Trophoblast cell (in vitro differentiated cells and primary cell): Measurements from ENCODE around the gene ANKMY1.

Experiments
- DNase-seq, 2 donors: peaks; one replicate each; pipeline ENCODE4 v3.0.0-alpha.2; 2016
- H2AFZ ChIP-seq: 2 replicates; pipeline ENCODE4 v1.6.1; 2013; ENCODE audit warnings: low read length, moderate library complexity, mild to moderate bottlenecking; ENCODE audit not compliant: insufficient read depth, poor library complexity
- H2AK5ac ChIP-seq: 2 replicates; pipeline ENCODE4 v1.6.1; 2013; ENCODE audit warnings: mild to moderate bottlenecking, low read length
- H2BK120ac ChIP-seq: 2 replicates; pipeline ENCODE4 v1.6.1; 2013; ENCODE audit warnings: low read length, mild to moderate bottlenecking, moderate library complexity; ENCODE audit not compliant: insufficient read depth, poor library complexity
- H2BK12ac ChIP-seq: 2 replicates; pipeline ENCODE4 v1.6.1; 2013; ENCODE audit warnings: mild to moderate bottlenecking, low read length, moderate library complexity
- H2BK5ac ChIP-seq: 2 replicates; pipeline ENCODE4 v1.6.1; 2013; ENCODE audit warnings: low read length, low read depth, moderate library complexity, mild to moderate bottlenecking; ENCODE audit not compliant: poor library complexity
- H3K14ac ChIP-seq: 2 replicates; pipeline ENCODE4 v1.6.1; 2013; ENCODE audit warnings: mild to moderate bottlenecking, low read length
- H3K18ac ChIP-seq: 2 replicates; pipeline ENCODE4 v1.6.1; 2013; ENCODE audit warnings: mild to moderate bottlenecking, low read length
- H3K23ac ChIP-seq: 2 replicates; pipeline ENCODE4 v1.6.1; 2013; ENCODE audit warnings: low read length
- H3K27ac ChIP-seq: 2 replicates; pipeline ENCODE4 v1.5.1; 2013; ENCODE audit warnings: low read depth, mild to moderate bottlenecking, inconsistent platforms, low read length, moderate library complexity
- H3K27me3 ChIP-seq: 2 replicates; pipeline ENCODE4 v1.6.1; 2013; ENCODE audit warnings: inconsistent platforms, mild to moderate bottlenecking, low read length, moderate library complexity; ENCODE audit not compliant: insufficient read depth
- H3K36me3 ChIP-seq, 2 experiments: 1 replicate in 1 of 2; 2 replicates in 1 of 2; pipeline ENCODE4 v1.6.1; 2013; ENCODE audit warnings: low read length in 2 of 2, mild to moderate bottlenecking in 2 of 2, moderate library complexity in 1 of 2; ENCODE audit not compliant: insufficient read depth in 2 of 2, control insufficient read depth in 1 of 2
- H3K4ac ChIP-seq: 2 replicates; pipeline ENCODE4 v1.6.1; 2013; ENCODE audit warnings: low read depth, mild to moderate bottlenecking, low read length, moderate library complexity
- H3K4me1 ChIP-seq, 2 experiments: 1 replicate in 1 of 2; 2 replicates in 1 of 2; pipeline ENCODE4 v1.6.1; 2013; ENCODE audit warnings: low read length in 2 of 2, mild to moderate bottlenecking in 2 of 2, moderate library complexity in 1 of 2; ENCODE audit not compliant: insufficient read depth in 2 of 2, control insufficient read depth in 1 of 2
- H3K4me2 ChIP-seq: 2 replicates; pipeline ENCODE4 v1.6.1; 2013; ENCODE audit warnings: inconsistent platforms, mild to moderate bottlenecking, low read length, moderate library complexity
- H3K4me3 ChIP-seq: 2 replicates; pipeline ENCODE4 v1.5.1; 2013; ENCODE audit warnings: mild to moderate bottlenecking, low read depth, low read length, inconsistent platforms
- H3K79me1 ChIP-seq: one replicate; pipeline ENCODE4 v1.6.1; 2013; ENCODE audit warnings: low read length
- H3K79me2 ChIP-seq: 2 replicates; pipeline ENCODE4 v1.6.1; 2013; ENCODE audit warnings: low read length, mild to moderate bottlenecking; ENCODE audit not compliant: control insufficient read depth, insufficient read depth, poor library complexity
- H3K9ac ChIP-seq: 2 replicates; pipeline ENCODE4 v1.6.1; 2013; ENCODE audit warnings: mild to moderate bottlenecking, low read length
- H3K9me3 ChIP-seq: 2 replicates; pipeline ENCODE4 v1.6.1; 2013; ENCODE audit warnings: low read depth, mild to moderate bottlenecking, control low read depth, inconsistent platforms, low read length; ENCODE audit not compliant: insufficient read depth
- H4K12ac ChIP-seq: 2 replicates; pipeline ENCODE4 v1.6.1; 2013; ENCODE audit warnings: low read depth, mild to moderate bottlenecking, low read length, moderate library complexity
- H4K8ac ChIP-seq: 2 replicates; pipeline ENCODE4 v1.6.1; 2013; ENCODE audit warnings: low read depth, mild to moderate bottlenecking, low read length, moderate library complexity
- H4K91ac ChIP-seq: one replicate; pipeline ENCODE4 v1.6.1; 2013; ENCODE audit warnings: low read depth, mild to moderate bottlenecking, low read length, moderate library complexity
- WGBS: extraction: QIAGEN DNeasy Blood & Tissue Kit; methylation state at CpG from one replicate; pipeline ENCODE4 v1.1.7; 2013; ENCODE audit warnings: missing lambda C conversion rate; ENCODE audit not compliant: insufficient read length, insufficient coverage; ENCODE audit errors: extremely low coverage; 5-methylcytosine and 5-hydroxymethylcytosine counted together

Gene ANKMY1

GRCh38 chr2:240440704-240441320, 117.0 kb downstream of the ANKMY1 start:
- Histone ChIP-seq H3K36me3 (peaks cover 8 to 11% of the 10 kb centered on the region in 2 experiments), H2BK120ac (no peak overlapping the region), H3K18ac (no peak overlapping the region), H4K8ac (no peak overlapping the region), H3K4me3 (no peak overlapping the region), H3K79me1 (peaks cover 4% of the 10 kb centered on the region), H2AK5ac (no peak overlapping the region), H3K4me1 (peaks cover 7 to 8% of the 10 kb centered on the region in 2 experiments), H3K9ac (no peak overlapping the region), H4K12ac (no peak overlapping the region), H3K4me2 (no peak overlapping the region), H3K9me3 (peaks cover 4% of the 10 kb centered on the region), H3K23ac (no peak overlapping the region), H3K4ac (no peak overlapping the region), H3K79me2 (peaks cover 3% of the 10 kb centered on the region), H3K14ac (no peak overlapping the region), H2AFZ (no peak overlapping the region), H2BK12ac (no peak overlapping the region), H3K27ac (no peak overlapping the region), H3K27me3 (peaks cover 13% of the 10 kb centered on the region), H4K91ac (no peak overlapping the region), H2BK5ac (no peak overlapping the region)
- WGBS, result no CpG with 5 or more reads among the region's 18 CpGs
- DNase-seq, result no peak

GRCh38 chr2:240440251-240440650, 117.5 kb downstream of the ANKMY1 start:
- H2BK5ac ChIP-seq, result no peak overlapping the region
- H2BK120ac ChIP-seq, result no peak overlapping the region
- no CpG with 5 or more reads among the region's 12 CpGs for WGBS
- H3K4ac ChIP-seq, result no peak overlapping the region
- no peak overlapping the region for H3K4me2 ChIP-seq
- peaks cover 7% of the 10 kb centered on the region for H3K79me1 ChIP-seq
- H3K4me1 ChIP-seq, result peaks cover 7 to 8% of the 10 kb centered on the region in 2 experiments
- H3K79me2 ChIP-seq, result peaks cover 3% of the 10 kb centered on the region
- DNase-seq, result no peak
- H3K23ac ChIP-seq, result no peak overlapping the region
- H3K14ac ChIP-seq, result no peak overlapping the region
- H3K4me3 ChIP-seq, result no peak overlapping the region
- H2AK5ac ChIP-seq, result no peak overlapping the region
- H4K12ac ChIP-seq, result no peak overlapping the region
- no peak overlapping the region for H2BK12ac ChIP-seq
- H3K9me3 ChIP-seq, result peaks cover 4% of the 10 kb centered on the region
- H3K9ac ChIP-seq, result no peak overlapping the region
- no peak overlapping the region for H3K27ac ChIP-seq
- no peak overlapping the region for H2AFZ ChIP-seq
- no peak overlapping the region for H4K8ac ChIP-seq
- peaks cover 13% of the 10 kb centered on the region for H3K27me3 ChIP-seq
- no peak overlapping the region for H3K18ac ChIP-seq
- no peak overlapping the region for H4K91ac ChIP-seq
- peaks cover 8 to 11% of the 10 kb centered on the region in 2 experiments for H3K36me3 ChIP-seq

DNA sequence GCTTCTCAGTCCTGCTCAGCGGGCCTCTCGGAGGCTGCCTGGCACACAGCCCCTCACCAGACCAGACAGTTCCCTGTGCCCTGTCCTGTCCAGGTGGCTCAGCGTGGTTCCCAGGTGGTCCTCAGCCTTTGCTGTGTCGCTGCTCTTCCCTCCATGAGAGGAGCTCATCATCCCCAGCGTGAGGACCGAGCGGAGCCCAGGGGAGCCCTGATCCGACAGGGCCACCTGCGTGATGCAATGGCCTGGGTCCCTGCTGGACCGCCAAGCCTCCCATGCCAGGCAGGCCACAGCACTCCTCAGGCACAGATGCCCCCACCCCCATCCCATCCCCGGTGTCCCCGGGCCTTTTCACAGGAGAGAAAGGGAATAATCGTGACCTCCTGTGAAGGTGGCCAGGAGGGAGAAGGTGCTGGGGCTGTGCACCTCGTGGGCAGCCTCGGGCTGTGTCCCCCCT, 118.1 kb downstream of the ANKMY1 start:
- H3K27ac ChIP-seq, result no peak overlapping the region
- WGBS, result no CpG with 5 or more reads among the region's 15 CpGs

GRCh38 chr2:240438810-240439697, 118.7 kb downstream of the ANKMY1 start:
- H3K4me2 ChIP-seq, result no peak overlapping the region
- no peak overlapping the region for H4K91ac ChIP-seq
- H3K23ac ChIP-seq, result no peak overlapping the region
- H3K79me2 ChIP-seq, result peaks cover 5% of the 10 kb centered on the region
- DNase-seq, result no peak
- no peak overlapping the region for H3K9ac ChIP-seq
- H3K79me1 ChIP-seq, result peaks cover 12% of the 10 kb centered on the region
- peak overlapping the region; percentile 35 for H3K4ac ChIP-seq
- no peak overlapping the region for H3K14ac ChIP-seq
- peaks cover 10 to 18% of the 10 kb centered on the region in 2 experiments for H3K4me1 ChIP-seq
- peaks cover 3% of the 10 kb centered on the region for H3K9me3 ChIP-seq
- H2AFZ ChIP-seq, result no peak overlapping the region
- H2BK120ac ChIP-seq, result no peak overlapping the region
- peak overlapping the region; percentile 25 for H3K18ac ChIP-seq
- H4K8ac ChIP-seq, result no peak overlapping the region
- H3K27ac ChIP-seq, result no peak overlapping the region
- H3K36me3 ChIP-seq, result peaks cover 6 to 8% of the 10 kb centered on the region in 2 experiments
- no peak overlapping the region for H4K12ac ChIP-seq
- H2AK5ac ChIP-seq, result no peak overlapping the region
- no peak overlapping the region for H3K4me3 ChIP-seq
- H2BK5ac ChIP-seq, result no peak overlapping the region
- WGBS, result no CpG with 5 or more reads among the region's 25 CpGs
- no peak overlapping the region for H2BK12ac ChIP-seq
- peaks cover 13% of the 10 kb centered on the region for H3K27me3 ChIP-seq

More for the DNA sequence above, 118.1 kb downstream of the ANKMY1 start:
- Histone ChIP-seq H3K23ac (no peak overlapping the region), H3K4me3 (no peak overlapping the region), H3K36me3 (peaks cover 8 to 11% of the 10 kb centered on the region in 2 experiments), H3K4me1 (peaks cover 8 to 11% of the 10 kb centered on the region in 2 experiments), H3K18ac (no peak overlapping the region), H2BK120ac (no peak overlapping the region), H3K9me3 (peaks cover 4% of the 10 kb centered on the region), H4K12ac (no peak overlapping the region), H3K14ac (no peak overlapping the region), H3K9ac (no peak overlapping the region), H4K91ac (no peak overlapping the region), H2AFZ (no peak overlapping the region), H2BK12ac (no peak overlapping the region), H4K8ac (no peak overlapping the region), H2AK5ac (no peak overlapping the region), H3K79me2 (peaks cover 5% of the 10 kb centered on the region), H3K27me3 (peaks cover 13% of the 10 kb centered on the region), H3K4ac (no peak overlapping the region), H3K79me1 (peaks cover 10% of the 10 kb centered on the region), H2BK5ac (no peak overlapping the region), H3K4me2 (no peak overlapping the region)
- DNase-seq, result no peak
